DND-41 (cell line): Measurements from ENCODE around the gene ARHGAP11B.
"Not testable (repeated sequence)": the region's sequence is repeated elsewhere in the genome, so short reads cannot be mapped to it uniquely, and the experiment has no call there.

ENCODE experiments used
- ATAC-seq: fragments of 200-7000 bp; cut with Tn5 transposase; 3 replicates; pipeline ENCODE4 v1.9.1; 2021; ENCODE audit warnings: low read depth; ENCODE audit not compliant: insufficient read depth
- DNase-seq: peaks from one replicate; pipeline ENCODE4 v3.0.0-alpha.2; 2020
- H2AFZ ChIP-seq: 2 replicates; pipeline ENCODE4 v1.6.0; 2012; ENCODE audit warnings: low read depth, low read length
- H3K27ac ChIP-seq: 2 replicates; pipeline ENCODE4 v1.5.1; 2012; ENCODE audit warnings: low read length, inconsistent platforms
- H3K27me3 ChIP-seq: fragments of 200-600 bp; sonication (generic); 2 replicates; pipeline ENCODE4 v1.6.0; 2012; ENCODE audit warnings: low read length, mild to moderate bottlenecking, inconsistent platforms; ENCODE audit not compliant: insufficient read depth, poor library complexity
- H3K36me3 ChIP-seq: 2 replicates; pipeline ENCODE4 v1.5.1; 2012; ENCODE audit warnings: low read length, inconsistent platforms; ENCODE audit not compliant: insufficient read depth
- H3K4me1 ChIP-seq: 2 replicates; pipeline ENCODE4 v1.5.1; 2012; ENCODE audit warnings: mild to moderate bottlenecking, low read length; ENCODE audit not compliant: insufficient read depth
- H3K4me2 ChIP-seq: 2 replicates; pipeline ENCODE4 v1.6.0; 2012; ENCODE audit warnings: mild to moderate bottlenecking, moderate library complexity, low read length, inconsistent platforms; ENCODE audit not compliant: insufficient read depth
- H3K4me3 ChIP-seq, 2 experiments: fragments of 200-600 bp in 1 of 2; shearing (Covaris generic) in 1 of 2; 2 replicates each; pipeline ENCODE4 v1.5.1; 2012 to 2016; ENCODE audit warnings: inconsistent platforms in 2 of 2, low read length in 2 of 2, mild to moderate bottlenecking in 2 of 2, low read depth in 1 of 2, moderate library complexity in 1 of 2
- H3K79me2 ChIP-seq: 2 replicates; pipeline ENCODE4 v1.6.0; 2012; ENCODE audit warnings: low read length, inconsistent platforms; ENCODE audit not compliant: insufficient read depth
- H3K9ac ChIP-seq: 2 replicates; pipeline ENCODE4 v1.6.0; 2012; ENCODE audit warnings: low read depth, mild to moderate bottlenecking, inconsistent platforms, low read length, moderate library complexity
- H3K9me3 ChIP-seq: 2 replicates; pipeline ENCODE4 v1.5.1; 2012; ENCODE audit warnings: low read length, moderate library complexity, mild to moderate bottlenecking, inconsistent platforms; ENCODE audit not compliant: insufficient read depth, severe bottlenecking
- H4K20me1 ChIP-seq: 2 replicates; pipeline ENCODE4 v1.6.0; 2012; ENCODE audit warnings: low read length; ENCODE audit not compliant: insufficient read depth
- CTCF ChIP-seq: IDR thresholded peaks from 2 replicates; pipeline ENCODE4 v1.5.1; 2012; ENCODE audit warnings: borderline replicate concordance, low read length, moderate library complexity, mild to moderate bottlenecking; ENCODE audit not compliant: poor library complexity, severe bottlenecking; ENCODE audit errors: extremely low read depth
- EZH2 ChIP-seq: IDR thresholded peaks from 3 replicates; pipeline ENCODE4 v1.6.1; 2012; ENCODE audit warnings: borderline replicate concordance, low read depth, mild to moderate bottlenecking, moderate library complexity, low read length, inconsistent platforms; ENCODE audit not compliant: severe bottlenecking

Gene ARHGAP11B

GRCh38 chr15:30675126-30675525 is 49.2 kb downstream of the ARHGAP11B start:
- no peak overlapping the region for H3K4me2 ChIP-seq
- ATAC-seq: no peak
- no peak for DNase-seq
- no peak overlapping the region for H3K9ac ChIP-seq
- peaks cover 4% of the 10 kb centered on the region; the same call in 1 of the 2 replicates for H3K79me2 ChIP-seq
- no peaks in the 10 kb centered on the region for H3K9me3 ChIP-seq
- no peak overlapping the region for H3K27ac ChIP-seq
- H3K36me3 ChIP-seq: peaks cover 43% of the 10 kb centered on the region
- no peaks in the 10 kb centered on the region for H3K27me3 ChIP-seq
- H3K4me1 ChIP-seq: no peaks in the 10 kb centered on the region
- H3K4me3 ChIP-seq: no peak overlapping the region
- no peak overlapping the region for H2AFZ ChIP-seq
- H4K20me1 ChIP-seq: no peaks in the 10 kb centered on the region; the same call in 1 of the 2 replicates
- no peak for TF ChIP-seq EZH2
- TF ChIP-seq CTCF: no peak

GRCh38 chr15:30675891-30676290 is 50.0 kb downstream of the ARHGAP11B start:
- DNase-seq, H3K9me3 ChIP-seq, H3K79me2 ChIP-seq, H2AFZ ChIP-seq, H3K4me2 ChIP-seq, H3K4me1 ChIP-seq, H3K4me3 ChIP-seq, H3K27me3 ChIP-seq, ATAC-seq, H3K9ac ChIP-seq, H4K20me1 ChIP-seq, H3K27ac ChIP-seq: not testable (repeated sequence)
- peaks cover 44% of the 10 kb centered on the region for H3K36me3 ChIP-seq

- not testable (repeated sequence) for DNase-seq, H3K27me3 ChIP-seq, H3K4me2 ChIP-seq, H3K79me2 ChIP-seq, H2AFZ ChIP-seq, H3K4me1 ChIP-seq, H4K20me1 ChIP-seq, H3K9ac ChIP-seq, H3K27ac ChIP-seq, H3K4me3 ChIP-seq, ATAC-seq, H3K9me3 ChIP-seq
- H3K36me3 ChIP-seq: peaks cover 34% of the 10 kb centered on the region; the same call in 1 of the 2 replicates
Measured at GRCh38 chr15:30680997-30681396, 55.1 kb downstream of the ARHGAP11B start.

- not testable (repeated sequence) for DNase-seq, H3K4me1 ChIP-seq, H3K4me2 ChIP-seq, H3K27ac ChIP-seq, H2AFZ ChIP-seq, H3K4me3 ChIP-seq, H3K9ac ChIP-seq, H3K9me3 ChIP-seq, H3K27me3 ChIP-seq, H4K20me1 ChIP-seq, H3K79me2 ChIP-seq
- H3K36me3 ChIP-seq: peaks cover 11% of the 10 kb centered on the region; the same call in 1 of the 2 replicates
- ATAC-seq: peak; percentile 58; the same call in 2 of the 3 replicates
Measured at GRCh38 chr15:30685709-30686285, 59.9 kb downstream of the ARHGAP11B start.

GRCh38 chr15:30686651-30687050 is 60.7 kb downstream of the ARHGAP11B start:
- H4K20me1 ChIP-seq, H3K9ac ChIP-seq, H3K4me2 ChIP-seq, H3K9me3 ChIP-seq, H3K4me3 ChIP-seq, H3K4me1 ChIP-seq, H3K27ac ChIP-seq, H3K79me2 ChIP-seq, H3K27me3 ChIP-seq, DNase-seq, ATAC-seq, H2AFZ ChIP-seq: not testable (repeated sequence)
- peaks cover 11% of the 10 kb centered on the region; the same call in 1 of the 2 replicates for H3K36me3 ChIP-seq
